Neuron (in vitro differentiated cells): ENCODE measurements around the gene KIRREL2.
"Not testable (repeated sequence)": the region's sequence is repeated elsewhere in the genome, so short reads cannot be mapped to it uniquely, and the experiment has no call there.

Experiments
- H2AFZ ChIP-seq: one replicate; pipeline ENCODE4 v1.6.1; 2013; ENCODE audit warnings: low read depth, mild to moderate bottlenecking, inconsistent platforms, low read length, moderate library complexity
- H3K27me3 ChIP-seq: one replicate; pipeline ENCODE4 v1.6.1; 2013; ENCODE audit warnings: low read length; ENCODE audit not compliant: insufficient read depth
- H3K36me3 ChIP-seq: one replicate; pipeline ENCODE4 v1.6.1; 2013; ENCODE audit warnings: low read length; ENCODE audit not compliant: insufficient read depth
- H3K4me1 ChIP-seq: one replicate; pipeline ENCODE4 v1.6.1; 2013; ENCODE audit warnings: low read length; ENCODE audit not compliant: insufficient read depth
- H3K4me3 ChIP-seq: 2 replicates; pipeline ENCODE4 v1.5.1; 2013; ENCODE audit warnings: mild to moderate bottlenecking, low read length, moderate library complexity
- H3K9me3 ChIP-seq: one replicate; pipeline ENCODE4 v1.6.1; 2013; ENCODE audit warnings: low read length

Gene KIRREL2

GRCh38 chr19:35868823-35869326 lies 12.2 kb downstream of the KIRREL2 start:
- Histone ChIP-seq H3K4me3 (peak overlapping the region; percentile 72), H2AFZ (no peak overlapping the region), H3K36me3 (peaks cover 20% of the 10 kb centered on the region), H3K27me3 (no peaks in the 10 kb centered on the region), H3K9me3 (no peaks in the 10 kb centered on the region), H3K4me1 (peaks cover 14% of the 10 kb centered on the region)

DNA sequence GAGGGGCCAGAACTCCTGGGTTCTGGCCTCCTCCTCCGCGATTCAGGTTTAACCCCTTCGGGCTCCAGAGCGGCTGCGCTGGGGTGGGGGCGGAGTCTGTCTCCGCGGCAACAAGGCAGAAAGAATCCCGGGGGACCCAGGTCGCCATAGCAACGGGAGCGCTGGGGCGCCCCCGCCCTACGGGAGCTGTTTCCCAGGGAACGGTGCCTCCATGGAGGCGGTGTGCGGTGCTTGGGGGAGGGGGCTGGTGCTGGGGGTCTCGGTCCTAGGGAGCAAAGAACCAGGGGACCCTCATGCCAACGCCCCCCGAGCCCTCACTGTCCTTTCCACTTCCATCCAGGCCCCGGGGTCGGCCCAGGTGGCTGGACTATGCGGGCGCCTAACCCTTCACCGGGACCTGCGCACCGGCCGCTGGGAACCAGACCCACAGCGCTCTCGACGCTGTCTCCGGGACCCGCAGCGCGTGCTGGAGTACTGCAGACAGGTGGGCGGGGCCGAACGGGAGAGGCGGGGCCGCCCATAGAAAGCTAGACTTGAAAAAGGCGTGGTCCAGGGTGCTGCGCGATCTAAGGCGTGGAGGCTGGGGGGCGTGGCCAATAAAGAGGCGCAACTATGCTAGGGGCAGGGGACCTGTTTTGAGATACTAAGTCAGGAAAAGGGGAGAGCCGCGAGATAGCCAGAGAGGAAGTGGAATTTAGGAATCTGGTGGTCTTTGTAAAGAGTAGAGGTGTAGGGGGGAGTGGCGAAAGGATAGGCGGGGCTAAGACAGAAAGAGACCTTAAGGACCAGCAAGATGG lies 12.8 kb downstream of the KIRREL2 start:
- no peaks in the 10 kb centered on the region for H3K27me3 ChIP-seq
- peak overlapping the region; percentile 12 for H2AFZ ChIP-seq
- H3K9me3 ChIP-seq = no peaks in the 10 kb centered on the region
- peak overlapping the region; percentile 72 for H3K4me3 ChIP-seq
- peaks cover 26% of the 10 kb centered on the region for H3K36me3 ChIP-seq
- H3K4me1 ChIP-seq = peaks cover 14% of the 10 kb centered on the region

DNA sequence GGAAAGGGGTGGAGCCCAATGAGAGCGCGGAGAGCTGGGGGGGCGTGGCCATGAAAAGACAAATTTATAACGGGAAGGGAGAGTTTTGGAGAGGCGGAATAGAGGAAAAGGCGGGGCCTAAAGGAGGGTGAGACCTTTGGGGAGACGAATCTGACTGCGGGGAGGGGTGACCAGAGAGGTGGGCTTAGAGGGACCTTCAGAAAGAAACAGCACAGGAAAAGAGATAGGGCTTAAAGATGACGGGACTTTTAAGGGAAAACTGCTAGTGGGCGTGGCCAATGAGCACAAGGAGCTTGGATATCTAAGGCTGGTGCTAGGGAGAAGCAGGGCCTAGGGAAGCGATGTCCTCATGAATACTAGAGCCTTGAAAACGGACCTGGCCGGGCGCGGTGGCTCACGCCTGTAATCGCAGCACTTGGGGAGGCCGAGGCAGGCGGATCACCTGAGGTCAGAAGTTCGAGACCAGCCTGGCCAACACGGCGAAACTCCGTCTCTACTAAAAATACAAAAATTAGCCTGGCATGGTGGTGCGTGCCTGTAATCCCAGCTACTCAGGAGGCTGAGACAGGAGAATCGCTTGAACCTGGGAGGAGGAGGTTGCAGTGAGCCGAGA lies 13.5 kb downstream of the KIRREL2 start:
- Histone ChIP-seq H3K4me3 (peak overlapping the region; percentile 72), H2AFZ (peak overlapping the region; percentile 12), H3K36me3 (peaks cover 31% of the 10 kb centered on the region), H3K4me1 (peaks cover 14% of the 10 kb centered on the region)
- H3K9me3 ChIP-seq, H3K27me3 ChIP-seq: not testable (repeated sequence)

DNA sequence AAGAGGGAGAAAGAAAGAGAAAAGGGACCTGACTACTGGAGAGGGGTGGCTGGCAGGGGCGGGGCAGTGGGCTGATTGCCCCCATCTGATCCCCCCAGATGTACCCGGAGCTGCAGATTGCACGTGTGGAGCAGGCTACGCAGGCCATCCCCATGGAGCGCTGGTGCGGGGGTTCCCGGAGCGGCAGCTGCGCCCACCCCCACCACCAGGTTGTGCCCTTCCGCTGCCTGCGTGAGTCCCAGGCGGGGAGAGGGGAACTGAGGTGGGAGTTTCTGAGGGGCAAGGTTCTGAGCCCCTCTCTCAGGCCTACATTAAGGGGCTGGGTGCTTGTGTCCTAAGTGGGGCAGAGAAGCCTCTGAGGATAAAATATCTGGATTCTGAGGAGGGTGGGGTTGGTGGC lies 14.1 kb downstream of the KIRREL2 start:
- no peak overlapping the region for H2AFZ ChIP-seq
- no peak overlapping the region for H3K4me3 ChIP-seq
- no peaks in the 10 kb centered on the region for H3K9me3 ChIP-seq
- H3K4me1 ChIP-seq = peaks cover 14% of the 10 kb centered on the region
- H3K27me3 ChIP-seq = no peaks in the 10 kb centered on the region
- peaks cover 31% of the 10 kb centered on the region for H3K36me3 ChIP-seq

GRCh38 chr19:35871611-35872010 lies 14.9 kb downstream of the KIRREL2 start:
- H3K4me1 ChIP-seq = peaks cover 14% of the 10 kb centered on the region
- peaks cover 38% of the 10 kb centered on the region for H3K36me3 ChIP-seq
- no peaks in the 10 kb centered on the region for H3K27me3 ChIP-seq
- no peak overlapping the region for H3K4me3 ChIP-seq
- H2AFZ ChIP-seq = no peak overlapping the region
- no peaks in the 10 kb centered on the region for H3K9me3 ChIP-seq

- no peak overlapping the region for H3K4me3 ChIP-seq
- H3K9me3 ChIP-seq = no peaks in the 10 kb centered on the region
- no peak overlapping the region for H2AFZ ChIP-seq
- H3K36me3 ChIP-seq = peaks cover 41% of the 10 kb centered on the region
- no peaks in the 10 kb centered on the region for H3K27me3 ChIP-seq
- peaks cover 14% of the 10 kb centered on the region for H3K4me1 ChIP-seq
Observed at GRCh38 chr19:35872180-35872579, 15.5 kb downstream of the KIRREL2 start.

DNA sequence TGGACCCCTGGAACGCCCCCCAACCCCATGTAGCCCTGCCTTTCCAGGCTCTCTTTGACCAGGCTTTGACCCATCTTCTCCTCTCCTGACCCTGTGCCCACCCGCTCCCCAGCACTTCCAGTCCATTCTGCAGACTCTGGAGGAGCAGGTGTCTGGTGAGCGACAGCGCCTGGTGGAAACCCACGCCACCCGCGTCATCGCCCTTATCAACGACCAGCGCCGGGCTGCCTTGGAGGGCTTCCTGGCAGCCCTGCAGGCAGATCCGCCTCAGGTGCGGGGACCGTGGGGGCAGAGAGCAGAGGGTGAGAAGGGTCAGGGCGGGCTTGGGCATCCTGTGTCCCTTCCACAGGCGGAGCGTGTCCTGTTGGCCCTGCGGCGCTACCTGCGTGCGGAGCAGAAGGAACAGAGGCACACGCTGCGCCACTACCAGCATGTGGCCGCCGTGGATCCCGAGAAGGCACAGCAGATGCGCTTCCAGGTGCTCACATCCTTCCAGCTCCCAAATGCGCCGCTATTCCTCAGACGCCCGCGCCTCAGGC lies 17.8 kb downstream of the KIRREL2 start:
- Histone ChIP-seq H3K9me3 (no peaks in the 10 kb centered on the region), H3K36me3 (peaks cover 61% of the 10 kb centered on the region)

DNA sequence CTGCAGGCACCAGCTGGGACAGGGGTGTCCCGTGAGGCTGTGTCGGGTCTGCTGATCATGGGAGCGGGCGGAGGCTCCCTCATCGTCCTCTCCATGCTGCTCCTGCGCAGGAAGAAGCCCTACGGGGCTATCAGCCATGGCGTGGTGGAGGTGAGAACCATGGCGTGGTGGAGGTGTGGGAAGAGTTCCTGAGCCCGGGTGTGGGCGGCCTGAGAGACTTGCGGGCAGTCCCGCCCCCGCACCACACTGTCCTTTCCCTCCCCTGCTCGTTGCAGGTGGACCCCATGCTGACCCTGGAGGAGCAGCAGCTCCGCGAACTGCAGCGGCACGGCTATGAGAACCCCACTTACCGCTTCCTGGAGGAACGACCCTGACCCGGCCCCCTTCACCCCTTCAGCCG lies 22.4 kb downstream of the KIRREL2 start:
- Histone ChIP-seq H3K9me3 (no peaks in the 10 kb centered on the region), H3K4me1 (no peaks in the 10 kb centered on the region), H3K36me3 (peaks cover 39% of the 10 kb centered on the region), H2AFZ (no peak overlapping the region), H3K4me3 (no peak overlapping the region), H3K27me3 (no peaks in the 10 kb centered on the region)

More for the DNA sequence above, 17.8 kb downstream of the KIRREL2 start:
- Histone ChIP-seq H3K4me1 (peaks cover 6% of the 10 kb centered on the region), H3K4me3 (no peak overlapping the region), H2AFZ (no peak overlapping the region), H3K27me3 (no peaks in the 10 kb centered on the region)

GRCh38 chr19:35879770-35880317 lies 23.1 kb downstream of the KIRREL2 start:
- Histone ChIP-seq H3K4me1 (no peaks in the 10 kb centered on the region), H3K36me3 (peaks cover 31% of the 10 kb centered on the region), H3K4me3 (no peak overlapping the region), H3K27me3 (no peaks in the 10 kb centered on the region), H3K9me3 (no peaks in the 10 kb centered on the region), H2AFZ (no peak overlapping the region)

GRCh38 chr19:35882114-35882832 lies 25.6 kb downstream of the KIRREL2 start:
- Histone ChIP-seq H3K36me3 (peaks cover 20% of the 10 kb centered on the region), H3K4me1 (no peaks in the 10 kb centered on the region), H2AFZ (no peak overlapping the region), H3K27me3 (no peaks in the 10 kb centered on the region), H3K4me3 (no peak overlapping the region), H3K9me3 (no peaks in the 10 kb centered on the region)

- no peaks in the 10 kb centered on the region for H3K9me3 ChIP-seq
- no peaks in the 10 kb centered on the region for H3K4me1 ChIP-seq
- H3K36me3 ChIP-seq = peaks cover 11% of the 10 kb centered on the region
- no peak overlapping the region for H3K4me3 ChIP-seq
- H3K27me3 ChIP-seq = no peaks in the 10 kb centered on the region
- H2AFZ ChIP-seq = no peak overlapping the region
Observed at GRCh38 chr19:35883882-35884281, 27.2 kb downstream of the KIRREL2 start.

- Histone ChIP-seq H2AFZ (no peak overlapping the region), H3K9me3 (no peaks in the 10 kb centered on the region), H3K4me3 (no peak overlapping the region), H3K27me3 (no peaks in the 10 kb centered on the region), H3K36me3 (peaks cover 15% of the 10 kb centered on the region), H3K4me1 (no peaks in the 10 kb centered on the region)
Observed at GRCh38 chr19:35885225-35885738, 28.6 kb downstream of the KIRREL2 start.
